HepG2 (cell line): ENCODE data around the gene SRRM4. TPM values are rescaled to one million over a fixed set of nuclear protein-coding genes. Genes with fewer than 3 reads are reported as not detected.

Source experiments
- ATAC-seq: fragments of 200-7000 bp; cut with Tn5 transposase; 3 replicates; pipeline ENCODE4 v1.9.1; 2020; ENCODE audit warnings: mild to moderate bottlenecking, moderate library complexity
- BruUV-seq: library from RNA; stranded (reverse); fragments of 400-500 nt; replicated peaks from 2 replicates; lab custom pipeline; 2021; lab: Mats Ljungman, UMichigan
- CTCF ChIA-PET: fragments of 300-600 bp; formaldehyde crosslinking; extraction: SDS; loops from one replicate; lab custom pipeline; 2021; ENCODE audit warnings: low total read pairs, inconsistent platforms, low intra/inter-chr PET ratio; lab: Yijun Ruan, JAX
- POLR2A ChIA-PET: fragments of 350-600 bp; sonication (Branson Sonifier 250); formaldehyde crosslinking; loops from one replicate; lab custom pipeline; 2020; ENCODE audit warnings: antibody characterized with exemption, inconsistent platforms; lab: Yijun Ruan, JAX
- DNase-seq: peaks from one replicate; pipeline ENCODE4 v3.0.0-alpha.2; 2015; ENCODE audit warnings: low spot score
- FAIRE-seq: peaks from 3 replicates; lab custom pipeline; 2011; peaks lifted over from hg19 to GRCh38; lab: Jason Lieb, UNC
- H2AFZ ChIP-seq: one replicate; pipeline ENCODE4 v1.6.1; 2011; ENCODE audit warnings: low read length, inconsistent platforms
- H3K27ac ChIP-seq: fragments of 300-600 bp; 3 replicates; pipeline ENCODE4 v1.8.0; 2011; ENCODE audit warnings: mixed run types, mild to moderate bottlenecking, mixed read lengths, low read length, inconsistent platforms; ENCODE audit not compliant: insufficient read depth; ENCODE audit errors: extremely low read length
- H3K27me3 ChIP-seq, 2 experiments: fragments of 200-600 bp in 1 of 2; 2 replicates in 1 of 2; 3 replicates in 1 of 2; pipeline versions ENCODE4 v1.6.0 to v1.8.0; 2011; ENCODE audit warnings: low read length in 2 of 2, mild to moderate bottlenecking in 2 of 2, moderate library complexity in 2 of 2, inconsistent platforms in 1 of 2; ENCODE audit not compliant: insufficient read depth in 2 of 2, control insufficient read depth in 1 of 2
- H3K36me3 ChIP-seq, 2 experiments: fragments of 200-600 bp in 1 of 2; replicated peaks in 1 of 2; 2 replicates in 1 of 2; 3 replicates in 1 of 2; pipeline versions ENCODE4 v1.5.1 to v1.8.0; 2011; ENCODE audit warnings: low read length in 2 of 2, inconsistent platforms in 1 of 2; ENCODE audit not compliant: insufficient read depth in 2 of 2, control insufficient read depth in 1 of 2
- H3K4me1 ChIP-seq: 2 replicates; pipeline ENCODE4 v1.5.1; 2012; ENCODE audit warnings: low read length, inconsistent platforms; ENCODE audit not compliant: insufficient read depth
- H3K4me2 ChIP-seq: 2 replicates; pipeline ENCODE4 v1.6.0; 2011; ENCODE audit warnings: low read depth, low read length, inconsistent platforms
- H3K4me3 ChIP-seq, 3 experiments: fragments of 200-600 bp in 1 of 3; sonication (generic), shearing (Covaris generic) in 1 of 3; replicated peaks in 1 of 3; 2 replicates each; pipeline ENCODE4 v1.5.1; 2011 to 2016; ENCODE audit warnings: low read length in 3 of 3, inconsistent platforms in 2 of 3, low read depth in 2 of 3, mild to moderate bottlenecking in 2 of 3, control low read depth in 1 of 3, mixed read lengths in 1 of 3; ENCODE audit not compliant: insufficient read depth in 1 of 3
- H3K79me2 ChIP-seq: one replicate; pipeline ENCODE4 v1.6.1; 2011; ENCODE audit warnings: low read length, inconsistent platforms; ENCODE audit not compliant: insufficient read depth
- H3K9ac ChIP-seq: 2 replicates; pipeline ENCODE4 v1.6.0; 2011; ENCODE audit warnings: mild to moderate bottlenecking, low read depth, low read length, inconsistent platforms; ENCODE audit not compliant: insufficient read depth
- H3K9me3 ChIP-seq: 2 replicates; pipeline ENCODE4 v1.5.1; 2012; ENCODE audit warnings: mild to moderate bottlenecking, low read length
- H4K20me1 ChIP-seq: 2 replicates; pipeline ENCODE4 v1.6.0; 2011; ENCODE audit warnings: inconsistent platforms, mild to moderate bottlenecking, low read length, moderate library complexity; ENCODE audit not compliant: insufficient read depth
- CAMTA2 ChIP-seq: sonication (generic); formaldehyde crosslinking; IDR thresholded peaks from 2 replicates; pipeline ENCODE4 v1.4.0; 2020; ENCODE audit warnings: mild to moderate bottlenecking, missing genetic modification reagents, borderline replicate concordance
- CBFB ChIP-seq: sonication (generic); formaldehyde crosslinking; IDR thresholded peaks from 2 replicates; pipeline ENCODE4 v1.4.0; 2020; ENCODE audit warnings: missing genetic modification reagents
- RELA ChIP-seq: sonication (generic); formaldehyde crosslinking; IDR thresholded peaks from 2 replicates; pipeline ENCODE4 v1.4.0; 2020; ENCODE audit warnings: missing genetic modification reagents
- SIN3B ChIP-seq: fragments of 150-350 bp; IDR thresholded peaks from 2 replicates; pipeline ENCODE4 v1.6.1; 2014; ENCODE audit warnings: low read length
- SRF ChIP-seq: IDR thresholded peaks from 2 replicates; pipeline ENCODE4 v1.6.1; 2011; ENCODE audit warnings: mild to moderate bottlenecking, low read depth, low read length, moderate library complexity
- ZNF101 ChIP-seq: sonication (generic); formaldehyde crosslinking; IDR thresholded peaks from 2 replicates; pipeline ENCODE4 v1.4.0; 2020; ENCODE audit warnings: mild to moderate bottlenecking, low read depth, missing genetic modification reagents, borderline replicate concordance
- ZNF230 ChIP-seq: sonication (generic); formaldehyde crosslinking; IDR thresholded peaks from 2 replicates; pipeline ENCODE4 v1.4.0; 2020; ENCODE audit warnings: mild to moderate bottlenecking, missing genetic modification reagents
- ZNF232 ChIP-seq: sonication (generic); formaldehyde crosslinking; IDR thresholded peaks from 2 replicates; pipeline ENCODE4 v1.4.0; 2020; ENCODE audit warnings: missing genetic modification reagents, borderline replicate concordance
- WGBS: methylation state at CpG from one replicate; pipeline ENCODE4 v1.1.6; 2017; ENCODE audit warnings: low lambda C conversion rate; 5-methylcytosine and 5-hydroxymethylcytosine counted together
- in situ Hi-C: cut with HindIII; loops from 2 replicates; pipeline ENCODE4 v1.10.0; 2017; ENCODE audit warnings: low pct_unique_long_range_greater_than_20kb; ENCODE audit not compliant: extremely low pct_ligation_motif_present
- intact Hi-C: fragments of 100-400 bp; cut with micrococcal nuclease; formaldehyde crosslinking; loops from one replicate; pipeline ENCODE4 v1.10.0; 2022; ENCODE audit not compliant: unreplicated experiment
- polyA plus RNA-seq, 8 experiments: library from polyadenylated mRNA; depleted of rRNA in 3 of 8; stranded (reverse) in 7 of 8; unstranded in 1 of 8; fragments of >200 nt; fragmentation: Illumina TruSeq in 4 of 8; extraction: Trizol in 4 of 8; gene quantifications; 2 replicates each; pipeline versions ENCODE4 v1.2.1 to v1.2.3, GENCODE V29; 2011 to 2016; ENCODE audit warnings: low read depth in 4 of 8, missing spikeins in 1 of 8, mixed read lengths in 1 of 8; ENCODE audit not compliant: insufficient read depth in 1 of 8
- total RNA-seq, 5 experiments: library from RNA; depleted of rRNA; stranded (reverse); fragments of >200 nt; fragmentation: Illumina TruSeq; extraction: Trizol; gene quantifications; 2 replicates each; pipeline ENCODE4 v1.2.3, GENCODE V29; 2016; ENCODE audit warnings: low read depth in 1 of 5
- TF ChIP-seq, protein P1 (sequence below): sonication (generic); formaldehyde crosslinking; IDR thresholded peaks from 2 replicates; pipeline ENCODE4 v1.5.1; 2020; ENCODE audit warnings: missing genetic modification reagents, mild to moderate bottlenecking, borderline replicate concordance
- TF ChIP-seq, protein P2 (sequence below): sonication (generic); formaldehyde crosslinking; IDR thresholded peaks from 2 replicates; pipeline ENCODE4 v1.5.0; 2020; ENCODE audit warnings: mild to moderate bottlenecking, missing genetic modification reagents
- TF ChIP-seq, protein P3 (sequence below): sonication (generic); formaldehyde crosslinking; IDR thresholded peaks from 2 replicates; pipeline ENCODE4 v1.4.0; 2020; ENCODE audit warnings: missing genetic modification reagents

Gene SRRM4
- total and polyA plus RNA-seq, 2 of the 13 experiments (the other 11 are each of a cell fraction or from before 2014, with no cell fraction given) = not detected

DNA sequence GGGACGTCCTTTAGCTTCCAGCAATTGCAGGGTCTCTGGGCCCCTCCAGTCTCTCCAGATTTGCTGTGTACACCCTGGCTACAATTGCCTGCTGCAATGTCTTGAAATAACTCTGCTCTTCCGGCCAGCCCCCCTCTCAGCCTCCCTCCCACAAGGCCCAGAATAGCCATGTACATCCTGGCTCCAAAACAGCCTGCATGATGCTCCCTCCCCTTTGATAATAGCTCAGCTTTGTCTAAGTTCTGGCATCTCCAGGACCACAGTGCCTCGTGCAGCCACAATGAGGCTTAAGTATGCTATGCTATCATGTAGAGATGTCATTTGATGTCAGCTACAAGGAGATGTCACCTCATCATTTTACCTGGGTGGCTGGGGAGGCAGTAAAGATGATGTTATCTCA, 74.6 kb downstream of the SRRM4 start:
- BruUV-seq = no TSS peak
- FAIRE-seq = no peak
- intact Hi-C loops (no loop called here), in situ Hi-C loops (no loop called here)
- ChIA-PET CTCF (no interaction called here), POLR2A (no interaction called here)
- Histone ChIP-seq H3K36me3 (no peaks in the 10 kb centered on the region), H3K79me2 (no peaks in the 10 kb centered on the region), H3K9ac (no peak overlapping the region), H3K27me3 (no peaks in the 10 kb centered on the region), H3K4me1 (no peaks in the 10 kb centered on the region), H3K4me2 (no peak overlapping the region), H4K20me1 (0 out of 2 replicates have a peak, but pooled peaks cover 2% of the 10 kb centered on the region), H3K4me3 (no peak overlapping the region), H3K9me3 (no peaks in the 10 kb centered on the region), H3K27ac (no peak overlapping the region), H2AFZ (no peak overlapping the region)
- WGBS = 0% methylated on average over 2 of the region's 3 CpGs
- no peak for ATAC-seq
- DNase-seq = no peak
- TF ChIP-seq, protein P1, sequence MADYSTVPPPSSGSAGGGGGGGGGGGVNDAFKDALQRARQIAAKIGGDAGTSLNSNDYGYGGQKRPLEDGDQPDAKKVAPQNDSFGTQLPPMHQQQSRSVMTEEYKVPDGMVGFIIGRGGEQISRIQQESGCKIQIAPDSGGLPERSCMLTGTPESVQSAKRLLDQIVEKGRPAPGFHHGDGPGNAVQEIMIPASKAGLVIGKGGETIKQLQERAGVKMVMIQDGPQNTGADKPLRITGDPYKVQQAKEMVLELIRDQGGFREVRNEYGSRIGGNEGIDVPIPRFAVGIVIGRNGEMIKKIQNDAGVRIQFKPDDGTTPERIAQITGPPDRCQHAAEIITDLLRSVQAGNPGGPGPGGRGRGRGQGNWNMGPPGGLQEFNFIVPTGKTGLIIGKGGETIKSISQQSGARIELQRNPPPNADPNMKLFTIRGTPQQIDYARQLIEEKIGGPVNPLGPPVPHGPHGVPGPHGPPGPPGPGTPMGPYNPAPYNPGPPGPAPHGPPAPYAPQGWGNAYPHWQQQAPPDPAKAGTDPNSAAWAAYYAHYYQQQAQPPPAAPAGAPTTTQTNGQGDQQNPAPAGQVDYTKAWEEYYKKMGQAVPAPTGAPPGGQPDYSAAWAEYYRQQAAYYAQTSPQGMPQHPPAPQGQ = no peak
- TF ChIP-seq ZNF101 (CRISPR knock-in tag) = no peak

DNA sequence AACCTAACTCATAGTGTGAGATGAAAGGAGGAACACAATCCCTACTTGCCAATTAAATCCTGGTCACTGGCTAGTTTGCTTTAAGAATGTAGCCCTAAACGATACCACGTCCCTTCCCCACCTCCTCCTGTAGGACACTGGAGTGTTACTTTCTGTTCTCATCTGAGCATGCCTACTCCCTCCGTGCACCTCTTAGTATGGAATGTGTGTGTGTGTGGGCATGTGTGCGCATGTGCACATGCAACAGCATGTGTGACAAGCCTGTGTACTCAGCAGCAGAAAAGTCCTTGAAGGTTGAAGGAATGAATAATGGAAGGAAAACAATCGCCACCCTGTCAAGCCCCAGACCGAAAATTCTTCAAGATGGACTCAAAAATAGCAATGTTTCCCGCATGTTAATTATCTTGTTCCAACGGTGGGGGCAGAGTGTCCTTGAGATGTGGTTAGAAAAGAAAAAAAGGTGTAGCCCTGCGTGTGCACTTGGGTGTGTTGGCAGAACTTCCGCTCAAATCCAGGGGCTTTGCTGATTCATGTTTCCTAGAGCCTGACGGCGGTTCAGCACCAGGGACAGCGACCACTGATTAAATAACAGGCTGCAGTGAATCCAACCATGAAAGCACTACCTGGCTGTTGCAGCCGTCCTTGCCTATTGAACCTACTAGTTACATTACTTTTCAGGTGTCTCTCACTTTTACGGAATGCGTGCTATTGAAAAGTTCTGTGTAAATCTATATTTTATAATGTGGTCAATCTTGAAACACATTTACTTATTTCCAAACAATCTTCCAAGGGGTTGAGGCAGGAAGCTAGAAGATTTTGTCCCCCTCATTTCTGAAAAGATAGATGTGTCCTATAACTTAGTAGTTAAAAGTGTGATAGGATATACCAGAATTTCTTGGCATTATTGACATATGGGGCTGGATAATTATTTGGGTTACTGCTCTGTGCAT, 79.8 kb downstream of the SRRM4 start:
- BruUV-seq = no TSS peak
- Histone ChIP-seq H4K20me1 (0 out of 2 replicates have a peak, but pooled peaks cover under 1% of the 10 kb centered on the region), H3K9ac (no peak overlapping the region), H3K36me3 (no peaks in the 10 kb centered on the region), H3K4me2 (no peak overlapping the region), H3K79me2 (no peaks in the 10 kb centered on the region), H3K27me3 (no peaks in the 10 kb centered on the region), H3K9me3 (no peaks in the 10 kb centered on the region), H3K4me1 (no peaks in the 10 kb centered on the region), H3K4me3 (no peak overlapping the region), H2AFZ (no peak overlapping the region), H3K27ac (no peak overlapping the region)
- CTCF ChIA-PET = no interaction called here
- intact Hi-C loops (loop anchor here (1.0 kb wide), 1 partner anchor 82 kb away; no protein-coding TSS in a partner anchor), in situ Hi-C loops (no loop called here)
- peak; percentile 27 for DNase-seq
- FAIRE-seq = peak; percentile 53
- POLR2A ChIA-PET = no interaction called here
- no peak for ATAC-seq
- WGBS = 20% methylated on average over 16 of the region's 16 CpGs
- TF ChIP-seq CAMTA2 (CRISPR knock-in tag) = no peak
- TF ChIP-seq, protein P2, sequence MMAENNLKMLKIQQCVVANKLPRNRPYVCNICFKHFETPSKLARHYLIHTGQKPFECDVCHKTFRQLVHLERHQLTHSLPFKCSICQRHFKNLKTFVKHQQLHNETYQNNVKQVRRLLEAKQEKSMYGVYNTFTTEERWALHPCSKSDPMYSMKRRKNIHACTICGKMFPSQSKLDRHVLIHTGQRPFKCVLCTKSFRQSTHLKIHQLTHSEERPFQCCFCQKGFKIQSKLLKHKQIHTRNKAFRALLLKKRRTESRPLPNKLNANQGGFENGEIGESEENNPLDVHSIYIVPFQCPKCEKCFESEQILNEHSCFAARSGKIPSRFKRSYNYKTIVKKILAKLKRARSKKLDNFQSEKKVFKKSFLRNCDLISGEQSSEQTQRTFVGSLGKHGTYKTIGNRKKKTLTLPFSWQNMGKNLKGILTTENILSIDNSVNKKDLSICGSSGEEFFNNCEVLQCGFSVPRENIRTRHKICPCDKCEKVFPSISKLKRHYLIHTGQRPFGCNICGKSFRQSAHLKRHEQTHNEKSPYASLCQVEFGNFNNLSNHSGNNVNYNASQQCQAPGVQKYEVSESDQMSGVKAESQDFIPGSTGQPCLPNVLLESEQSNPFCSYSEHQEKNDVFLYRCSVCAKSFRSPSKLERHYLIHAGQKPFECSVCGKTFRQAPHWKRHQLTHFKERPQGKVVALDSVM (CRISPR knock-in tag) = no peak
- TF ChIP-seq ZNF230 = peak; percentile 53; the same call in 1 of the 2 replicates
- no peak for TF ChIP-seq CBFB
- peak; percentile 95 for TF ChIP-seq ZNF232
- TF ChIP-seq RELA (CRISPR knock-in tag) = no peak
- TF ChIP-seq, protein P3, sequence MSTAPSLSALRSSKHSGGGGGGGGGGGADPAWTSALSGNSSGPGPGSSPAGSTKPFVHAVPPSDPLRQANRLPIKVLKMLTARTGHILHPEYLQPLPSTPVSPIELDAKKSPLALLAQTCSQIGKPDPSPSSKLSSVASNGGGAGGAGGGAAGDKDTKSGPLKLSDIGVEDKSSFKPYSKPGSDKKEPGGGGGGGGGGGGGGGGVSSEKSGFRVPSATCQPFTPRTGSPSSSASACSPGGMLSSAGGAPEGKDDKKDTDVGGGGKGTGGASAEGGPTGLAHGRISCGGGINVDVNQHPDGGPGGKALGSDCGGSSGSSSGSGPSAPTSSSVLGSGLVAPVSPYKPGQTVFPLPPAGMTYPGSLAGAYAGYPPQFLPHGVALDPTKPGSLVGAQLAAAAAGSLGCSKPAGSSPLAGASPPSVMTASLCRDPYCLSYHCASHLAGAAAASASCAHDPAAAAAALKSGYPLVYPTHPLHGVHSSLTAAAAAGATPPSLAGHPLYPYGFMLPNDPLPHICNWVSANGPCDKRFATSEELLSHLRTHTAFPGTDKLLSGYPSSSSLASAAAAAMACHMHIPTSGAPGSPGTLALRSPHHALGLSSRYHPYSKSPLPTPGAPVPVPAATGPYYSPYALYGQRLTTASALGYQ (CRISPR knock-in tag) = 0 out of 2 replicates have a peak, but pooled peaks have one; percentile 32
- TF ChIP-seq SRF = no peak
- TF ChIP-seq SIN3B = no peak
